ENCODE results near the gene AGAP2. TPM values are rescaled to one million over a fixed set of nuclear protein-coding genes. Genes with fewer than 3 reads are reported as not detected.

Gene AGAP2
- total RNA-seq, 4 donors from 2014 or later = 1.2 to 125 (median 5.6) TPM

DNA sequence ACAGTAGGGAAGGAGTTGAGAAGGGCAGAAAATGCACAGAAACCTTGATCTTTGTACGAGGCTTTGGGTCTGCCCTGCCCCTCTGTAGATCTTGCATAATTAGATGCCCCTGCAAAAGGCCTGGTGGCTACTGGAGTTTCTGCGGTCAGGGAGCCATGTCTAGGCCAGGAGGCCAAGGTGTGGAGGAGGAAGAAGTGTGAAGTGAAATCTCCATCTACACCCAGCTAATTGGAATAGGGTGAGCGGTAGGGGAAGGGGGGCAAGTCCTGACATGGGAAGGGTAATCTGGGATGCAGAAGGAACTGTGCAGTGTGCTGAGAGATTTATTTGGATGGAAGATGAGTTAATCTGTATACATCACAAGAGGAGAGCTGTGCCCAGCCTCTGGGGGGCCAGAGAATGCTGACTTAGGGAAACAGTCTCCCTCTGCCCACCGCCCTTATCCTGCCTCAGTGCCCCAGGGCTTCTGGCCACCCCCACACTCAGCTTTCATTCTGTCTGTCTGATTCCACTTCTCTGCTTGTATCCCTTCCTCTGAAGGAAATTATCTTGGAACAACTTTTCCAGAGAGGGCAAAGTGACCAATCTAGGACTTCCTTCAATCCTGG lies 23.0 kb upstream of the AGAP2 start:
- Histone ChIP-seq H3K4me3 (no peak overlapping the region), H3K9me3 (no peaks in the 10 kb centered on the region), H3K36me3 (peaks cover 0 to 5% (median 0%) of the 10 kb centered on the region in 4 donors), H3K27ac (no peak overlapping the region), H3K4me1 (peaks cover 9 to 28% (median 27%) of the 10 kb centered on the region in 4 donors), H3K27me3 (peaks cover 32% of the 10 kb centered on the region)
- DNase-seq = no peak
- 96 to 100% methylated on average over 1 to 4 of the region's 4 CpGs for WGBS, 2 donors (ENCODE audit: low coverage in 1 of 2)
- TF ChIP-seq POLR2AphosphoS5 (IDR thresholded peaks at IDR 0.05) (no peak), EP300 (IDR thresholded peaks at IDR 0.05; ENCODE audit: low read depth) (no peak), POLR2A (IDR thresholded peaks at IDR 0.05) (no peak)
- TF ChIP-seq, protein P1, sequence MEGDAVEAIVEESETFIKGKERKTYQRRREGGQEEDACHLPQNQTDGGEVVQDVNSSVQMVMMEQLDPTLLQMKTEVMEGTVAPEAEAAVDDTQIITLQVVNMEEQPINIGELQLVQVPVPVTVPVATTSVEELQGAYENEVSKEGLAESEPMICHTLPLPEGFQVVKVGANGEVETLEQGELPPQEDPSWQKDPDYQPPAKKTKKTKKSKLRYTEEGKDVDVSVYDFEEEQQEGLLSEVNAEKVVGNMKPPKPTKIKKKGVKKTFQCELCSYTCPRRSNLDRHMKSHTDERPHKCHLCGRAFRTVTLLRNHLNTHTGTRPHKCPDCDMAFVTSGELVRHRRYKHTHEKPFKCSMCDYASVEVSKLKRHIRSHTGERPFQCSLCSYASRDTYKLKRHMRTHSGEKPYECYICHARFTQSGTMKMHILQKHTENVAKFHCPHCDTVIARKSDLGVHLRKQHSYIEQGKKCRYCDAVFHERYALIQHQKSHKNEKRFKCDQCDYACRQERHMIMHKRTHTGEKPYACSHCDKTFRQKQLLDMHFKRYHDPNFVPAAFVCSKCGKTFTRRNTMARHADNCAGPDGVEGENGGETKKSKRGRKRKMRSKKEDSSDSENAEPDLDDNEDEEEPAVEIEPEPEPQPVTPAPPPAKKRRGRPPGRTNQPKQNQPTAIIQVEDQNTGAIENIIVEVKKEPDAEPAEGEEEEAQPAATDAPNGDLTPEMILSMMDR (IDR thresholded peaks at IDR 0.05) = no peak
- in situ Hi-C loops (cut with MboI; ENCODE audit: low pct_ligation_motif_present in 1 of 4, low pct_unique_long_range_greater_than_20kb in 1 of 4, low sequenced_read_pairs in 3 of 4) = no loop called here
- intact Hi-C loops (cut with DNase I; ENCODE audit: low total_unique reads) = no loop called here

DNA sequence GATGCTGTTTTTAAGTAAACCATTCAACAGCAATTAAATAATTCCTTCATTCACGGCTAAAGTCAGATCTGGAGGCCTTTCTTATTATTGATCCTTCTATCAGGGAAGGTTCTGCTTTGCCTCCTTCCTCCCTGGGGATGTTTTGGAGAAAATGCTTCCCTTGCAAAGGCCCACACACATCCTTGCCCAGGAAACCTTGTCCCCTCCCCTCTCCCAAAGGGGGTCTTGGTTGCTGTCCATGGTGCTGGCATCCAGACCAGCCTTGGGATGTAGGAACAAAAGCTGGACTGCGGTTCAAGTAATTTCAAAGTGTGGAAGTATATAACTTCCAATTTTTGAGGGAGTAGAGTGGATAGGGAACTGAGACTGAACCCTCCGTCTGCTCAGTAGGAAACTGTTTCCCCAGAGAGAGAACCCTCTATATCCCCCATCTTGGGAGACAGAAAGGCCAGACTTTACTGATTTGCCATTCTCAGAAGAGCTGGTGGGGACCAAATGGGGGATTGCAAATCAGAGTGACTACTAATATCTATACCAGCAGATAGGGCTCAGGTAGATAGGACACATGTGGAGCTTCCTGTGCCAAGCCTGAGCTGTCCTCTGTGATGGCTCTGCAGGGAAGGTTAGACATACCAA lies 21.9 kb upstream of the AGAP2 start:
- in situ Hi-C loops (cut with MboI; ENCODE audit: low pct_ligation_motif_present in 1 of 4, low pct_unique_long_range_greater_than_20kb in 1 of 4, low sequenced_read_pairs in 3 of 4) = no loop called here
- intact Hi-C loops (cut with DNase I; ENCODE audit: low total_unique reads) = no loop called here
- H3K27ac ChIP-seq = no peak overlapping the region
- peaks cover 5 to 26% (median 24%) of the 10 kb centered on the region in 4 donors for H3K4me1 ChIP-seq
- no peaks in the 10 kb centered on the region for H3K9me3 ChIP-seq
- 89% methylated on average over 3 of the region's 3 CpGs; no CpG with 5 or more reads in 1 of the 2 donors for WGBS, 2 donors (ENCODE audit: low coverage in 1 of 2)
- peaks cover 22% of the 10 kb centered on the region for H3K27me3 ChIP-seq
- H3K4me3 ChIP-seq = no peak overlapping the region
- H3K36me3 ChIP-seq = peaks cover 0 to 5% (median 0%) of the 10 kb centered on the region in 4 donors
- TF ChIP-seq POLR2A (IDR thresholded peaks at IDR 0.05) (no peak), POLR2AphosphoS5 (IDR thresholded peaks at IDR 0.05) (no peak), EP300 (IDR thresholded peaks at IDR 0.05; ENCODE audit: low read depth) (no peak)
- TF ChIP-seq, protein P1 (IDR thresholded peaks at IDR 0.05) = no peak
- no peak for DNase-seq

DNA sequence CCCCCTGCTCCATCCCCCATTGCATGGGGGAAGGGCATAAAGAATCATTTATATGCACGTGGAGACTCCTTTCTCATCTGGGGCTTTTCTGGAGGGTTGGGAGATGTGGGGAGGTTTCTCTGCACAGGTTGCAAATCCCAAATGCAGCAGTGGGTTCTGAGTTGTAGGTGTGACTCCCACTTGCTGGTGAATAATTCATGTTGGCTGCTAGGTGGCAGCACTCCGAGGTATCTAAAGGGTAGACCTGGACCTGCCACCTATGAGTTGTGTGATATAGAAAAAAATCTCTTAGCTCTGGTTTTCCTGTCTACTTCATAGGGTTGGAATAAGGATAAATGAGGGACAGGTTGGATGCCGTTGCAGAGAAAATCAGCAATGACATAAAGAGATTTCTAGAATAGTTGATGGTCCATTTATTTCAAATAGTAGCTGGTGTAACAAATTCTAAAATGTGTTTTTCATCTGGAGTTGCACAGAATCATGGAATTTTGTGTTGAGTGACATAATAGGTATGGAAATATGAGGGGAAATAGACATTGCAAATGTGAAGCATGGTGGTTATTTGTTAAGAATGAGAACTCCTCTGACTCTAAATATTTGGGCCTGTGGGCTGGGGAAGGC lies 20.9 kb upstream of the AGAP2 start:
- 37 to 71% methylated on average over 1 to 3 of the region's 3 CpGs for WGBS, 2 donors (ENCODE audit: low coverage in 1 of 2)
- no peak for DNase-seq

More for the DNA sequence above, 20.9 kb upstream of the AGAP2 start:
- Histone ChIP-seq H3K9me3 (no peaks in the 10 kb centered on the region), H3K4me3 (no peak overlapping the region), H3K36me3 (peaks cover 0 to 5% (median 0%) of the 10 kb centered on the region in 4 donors), H3K4me1 (peaks cover 0 to 19% (median 17%) of the 10 kb centered on the region in 4 donors), H3K27ac (no peak overlapping the region), H3K27me3 (peaks cover 12% of the 10 kb centered on the region)
- in situ Hi-C loops (cut with MboI; ENCODE audit: low pct_ligation_motif_present in 1 of 4, low pct_unique_long_range_greater_than_20kb in 1 of 4, low sequenced_read_pairs in 3 of 4) (no loop called here), intact Hi-C loops (cut with DNase I; ENCODE audit: low total_unique reads) (no loop called here)
- TF ChIP-seq POLR2A (IDR thresholded peaks at IDR 0.05) = no peak
- TF ChIP-seq POLR2AphosphoS5 (IDR thresholded peaks at IDR 0.05) = no peak
- TF ChIP-seq, protein P1 (IDR thresholded peaks at IDR 0.05) = peak; percentile 27 to 57 (median 45)
- TF ChIP-seq EP300 (IDR thresholded peaks at IDR 0.05; ENCODE audit: low read depth) = no peak

All from transverse colon (tissue), 4 donors.